ENCODE data around the gene GPC5.

GPC5 gene

DNA sequence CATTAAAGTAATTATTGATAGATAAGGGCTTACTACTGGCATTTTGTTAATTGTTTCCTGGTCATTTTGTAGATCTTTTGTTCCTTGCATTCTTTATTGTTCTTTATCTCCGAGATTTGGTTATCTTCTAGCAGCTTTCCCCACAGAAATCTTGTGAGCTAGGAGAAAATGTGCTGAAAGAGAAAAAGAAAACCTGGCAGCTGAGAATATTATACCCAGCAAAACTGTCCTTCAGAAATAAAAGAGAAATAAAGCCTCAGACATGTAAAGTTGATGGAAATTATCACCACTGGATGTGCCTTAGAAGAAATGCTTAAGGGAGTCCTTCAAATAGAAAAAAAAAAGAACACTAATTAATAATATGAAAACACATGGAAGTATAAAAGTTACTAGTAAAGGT is 1363.3 kb downstream of the GPC5 start:
- no peak for TF ChIP-seq ZNF274 (IDR thresholded peaks at IDR 0.05; ENCODE audit: low read depth, low read length)
- no peak overlapping the region for H3K4me3 ChIP-seq (ENCODE audit: low read length)

DNA sequence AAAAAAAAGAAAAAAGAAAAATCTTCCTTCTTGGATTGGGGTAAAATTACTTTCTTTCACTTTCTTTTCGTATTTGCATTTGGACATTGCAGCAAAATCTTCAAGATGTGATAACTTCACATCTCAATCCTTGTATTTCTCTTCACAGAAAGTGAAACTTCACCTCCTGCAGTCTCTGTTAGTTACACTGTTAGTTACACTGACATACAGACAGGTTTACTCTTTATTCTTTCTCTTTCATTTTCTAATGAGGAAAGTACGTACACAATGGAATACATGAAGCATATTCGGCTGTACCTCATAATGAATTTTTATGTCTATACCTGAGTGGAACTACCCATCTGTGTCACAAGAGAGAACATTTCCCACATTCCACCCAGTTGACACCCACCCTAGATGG is 1369.0 kb downstream of the GPC5 start:
- no peak for TF ChIP-seq ZNF274 (IDR thresholded peaks at IDR 0.05; ENCODE audit: low read depth, low read length)
- H3K4me3 ChIP-seq (ENCODE audit: low read length) = no peak overlapping the region

DNA sequence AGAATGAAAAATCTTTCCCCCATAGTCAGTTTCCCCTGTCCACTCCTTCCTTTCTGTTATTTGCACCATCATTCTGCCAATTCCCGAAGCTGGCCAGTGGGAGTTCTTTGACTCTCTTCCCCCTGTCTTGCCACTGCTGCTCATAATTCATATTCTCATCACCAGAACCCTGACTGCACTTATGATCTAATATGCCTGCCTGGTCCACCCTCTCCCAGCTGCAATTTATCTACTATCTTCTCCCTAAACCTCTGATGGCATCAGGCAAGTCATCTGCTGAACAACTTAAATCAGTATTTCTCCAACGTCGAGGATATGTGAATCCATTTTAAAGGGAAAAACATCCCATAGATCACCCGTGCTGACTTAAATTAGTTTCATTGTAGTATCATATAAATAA is 1370.2 kb downstream of the GPC5 start:
- no peak for TF ChIP-seq ZNF274 (IDR thresholded peaks at IDR 0.05; ENCODE audit: low read depth, low read length)
- H3K4me3 ChIP-seq (ENCODE audit: low read length) = no peak overlapping the region

DNA sequence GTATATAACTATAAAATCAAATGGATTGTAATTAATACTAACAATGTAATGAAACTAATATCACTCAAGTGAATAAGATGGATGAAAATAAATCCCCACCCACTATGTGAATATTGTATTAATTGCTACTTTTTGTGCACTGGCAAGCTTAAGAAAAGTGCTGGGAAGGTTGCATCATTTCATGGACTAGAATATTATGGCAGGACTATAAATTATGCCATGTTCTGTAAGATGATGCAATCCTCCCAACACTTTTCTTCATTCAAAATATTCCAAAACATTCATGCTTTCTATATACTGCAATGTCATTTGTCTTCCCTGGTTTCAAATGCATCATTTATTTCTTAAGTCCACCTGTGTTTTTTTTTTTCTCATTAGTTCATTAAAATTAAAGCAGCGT is 1370.6 kb downstream of the GPC5 start:
- no peak for TF ChIP-seq ZNF274 (IDR thresholded peaks at IDR 0.05; ENCODE audit: low read depth, low read length)
- no peak overlapping the region for H3K4me3 ChIP-seq (ENCODE audit: low read length)

DNA sequence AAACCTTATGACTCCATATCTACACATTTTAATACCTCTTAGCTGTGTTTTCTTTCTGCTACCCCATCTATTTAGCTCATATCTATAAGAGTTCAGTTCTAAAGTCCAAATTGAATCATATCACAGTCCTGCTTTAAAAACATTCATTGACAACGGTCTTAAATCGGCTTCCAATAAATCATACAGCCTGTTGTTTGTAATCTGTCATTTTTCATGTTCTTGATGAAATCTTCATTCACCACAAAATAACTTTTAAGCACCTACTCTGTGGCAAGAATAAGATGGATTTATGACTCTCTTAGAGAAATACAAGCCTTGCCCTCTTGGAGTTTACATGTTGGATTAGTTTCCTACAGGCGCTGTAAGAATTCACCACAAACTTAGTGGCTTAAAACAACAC is 1377.2 kb downstream of the GPC5 start:
- TF ChIP-seq ZNF274 (IDR thresholded peaks at IDR 0.05; ENCODE audit: low read depth, low read length) = no peak
- no peak overlapping the region for H3K4me3 ChIP-seq (ENCODE audit: low read length)

DNA sequence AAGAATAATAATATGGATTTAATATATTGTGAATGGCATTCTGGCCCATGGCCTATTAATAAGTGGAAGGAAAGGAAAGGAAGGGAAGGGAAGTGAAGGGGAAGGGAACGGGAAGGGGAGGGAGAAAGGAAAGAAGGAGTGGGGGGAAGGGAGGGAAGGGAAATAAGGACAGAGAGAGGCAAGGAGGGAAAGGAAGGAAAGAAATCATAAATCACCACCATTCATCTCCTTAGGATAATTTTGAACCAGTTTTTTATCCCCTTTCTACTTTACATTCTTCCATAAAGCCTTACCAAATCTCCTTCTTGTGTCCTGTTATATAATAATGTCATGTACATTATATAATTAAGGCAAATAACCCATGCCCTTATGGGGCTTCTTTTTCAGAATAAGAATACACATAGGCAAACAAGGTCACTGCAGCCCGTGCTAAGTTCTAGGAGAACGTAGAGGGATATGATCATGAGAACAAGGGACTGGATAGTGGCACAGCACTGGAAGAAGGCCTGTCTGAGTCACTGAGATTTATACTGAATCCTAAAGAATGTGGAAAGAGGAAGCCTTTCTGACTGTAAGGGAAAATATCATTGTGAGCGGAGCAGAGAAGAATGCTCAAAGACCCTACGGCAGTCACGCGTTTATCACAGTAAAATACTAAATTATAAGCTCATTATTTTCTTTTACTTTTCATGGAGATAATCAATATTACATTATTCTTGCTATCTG is 1383.7 kb downstream of the GPC5 start:
- H3K4me3 ChIP-seq (ENCODE audit: low read length) = no peak overlapping the region
- no peak for TF ChIP-seq ZNF274 (IDR thresholded peaks at IDR 0.05; ENCODE audit: low read depth, low read length)

DNA sequence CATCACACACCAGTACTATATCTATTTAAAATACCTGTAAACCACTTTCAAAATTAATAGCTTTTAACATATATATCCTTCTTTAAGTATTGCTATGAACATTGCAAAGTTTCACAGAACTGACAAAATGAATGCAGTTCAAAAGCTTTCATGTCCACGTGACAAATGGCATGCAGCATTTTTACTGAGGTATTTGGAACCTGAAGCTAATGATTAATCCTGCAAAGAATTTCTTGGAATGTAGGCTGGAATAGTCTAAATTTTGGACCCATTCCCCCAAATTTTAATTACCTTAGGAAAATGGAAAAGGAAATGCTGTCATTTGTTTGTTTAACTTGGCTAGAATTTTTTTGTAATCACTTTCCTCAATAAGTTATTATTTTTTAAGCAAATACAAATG is 1404.4 kb downstream of the GPC5 start:
- no peak for TF ChIP-seq ZNF274 (IDR thresholded peaks at IDR 0.05; ENCODE audit: low read depth, low read length)

DNA sequence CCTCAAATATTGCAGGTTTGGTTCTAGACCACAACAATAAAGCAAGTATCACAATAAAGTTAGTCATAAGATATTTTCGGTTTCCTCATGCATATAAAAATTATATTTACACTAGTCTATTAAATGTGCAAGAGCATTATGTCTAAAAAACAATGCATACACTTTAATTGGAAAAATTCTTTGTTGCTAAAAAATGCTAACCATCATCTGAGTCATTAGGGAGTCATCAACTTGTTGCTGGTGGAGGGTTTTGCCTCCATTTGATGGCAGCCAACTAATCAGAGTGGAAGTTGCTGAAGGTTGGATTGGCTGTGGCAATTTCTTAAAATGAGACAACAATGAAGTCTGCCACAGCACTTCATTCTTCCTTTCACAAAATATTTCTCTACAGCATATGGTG is 1405.9 kb downstream of the GPC5 start:
- H3K4me3 ChIP-seq (ENCODE audit: low read length) = no peak overlapping the region
- no peak for TF ChIP-seq ZNF274 (IDR thresholded peaks at IDR 0.05; ENCODE audit: low read depth, low read length)

More for the DNA sequence above, 1404.4 kb downstream of the GPC5 start:
- H3K4me3 ChIP-seq (ENCODE audit: low read length) = no peak overlapping the region

DNA sequence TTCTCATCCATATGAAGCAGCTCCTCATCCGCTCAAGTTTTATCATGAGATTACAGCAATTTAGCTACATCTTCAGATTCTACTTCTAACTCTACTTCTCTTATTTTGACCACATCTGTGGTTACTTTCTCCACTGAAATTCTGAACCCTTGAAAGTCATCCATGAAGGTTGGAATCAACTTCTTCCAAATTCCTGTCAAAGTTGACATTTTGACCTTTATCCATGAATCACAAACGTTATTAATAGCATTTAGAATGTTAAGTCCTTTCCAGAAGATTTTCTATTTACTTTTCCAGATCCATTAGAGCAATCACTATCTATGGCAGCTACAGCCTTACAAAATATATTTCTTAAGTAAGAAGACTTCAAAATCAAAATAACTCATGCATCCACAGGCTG is 1406.5 kb downstream of the GPC5 start:
- TF ChIP-seq ZNF274 (IDR thresholded peaks at IDR 0.05; ENCODE audit: low read depth, low read length) = no peak
- no peak overlapping the region for H3K4me3 ChIP-seq (ENCODE audit: low read length)

DNA sequence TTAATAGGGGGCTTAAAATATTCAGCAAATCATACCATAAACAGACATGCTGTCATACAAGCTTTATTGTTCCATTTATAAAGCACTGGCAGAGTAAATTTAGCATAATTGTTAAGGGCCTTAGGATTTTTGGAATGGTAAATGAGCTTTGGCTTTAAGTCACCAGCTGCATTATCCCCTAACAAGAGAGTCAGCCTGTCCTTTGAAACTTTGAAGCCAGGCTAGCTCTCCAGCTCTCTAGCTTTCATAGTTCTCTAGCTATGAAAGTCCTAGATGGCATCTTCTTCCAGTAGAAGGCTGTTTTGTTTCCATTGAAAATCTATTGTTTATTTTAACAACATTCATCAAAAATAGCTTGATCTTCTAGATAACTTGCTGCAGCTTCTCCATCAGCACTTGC is 1407.3 kb downstream of the GPC5 start:
- no peak overlapping the region for H3K4me3 ChIP-seq (ENCODE audit: low read length)
- no peak for TF ChIP-seq ZNF274 (IDR thresholded peaks at IDR 0.05; ENCODE audit: low read depth, low read length)

DNA sequence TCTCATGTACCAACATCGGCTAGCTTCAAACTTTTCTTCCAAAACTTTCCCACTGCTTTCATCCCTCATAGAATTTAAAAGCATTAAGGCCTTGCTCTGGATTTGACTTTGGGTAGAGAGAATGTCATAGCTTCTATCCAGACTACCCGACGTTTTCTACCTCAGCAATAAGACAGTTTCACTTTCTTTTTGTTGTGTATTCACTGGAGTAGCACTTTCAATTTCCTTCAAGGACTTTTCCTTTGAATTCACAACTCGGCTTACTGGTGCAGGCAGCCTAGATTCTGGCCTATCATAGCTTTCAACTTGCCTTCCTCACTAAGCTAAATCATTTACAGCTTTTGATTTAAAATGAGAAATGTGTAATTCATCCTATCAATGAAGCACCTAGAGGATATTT is 1407.8 kb downstream of the GPC5 start:
- TF ChIP-seq ZNF274 (IDR thresholded peaks at IDR 0.05; ENCODE audit: low read depth, low read length) = no peak
- H3K4me3 ChIP-seq (ENCODE audit: low read length) = no peak overlapping the region

DNA sequence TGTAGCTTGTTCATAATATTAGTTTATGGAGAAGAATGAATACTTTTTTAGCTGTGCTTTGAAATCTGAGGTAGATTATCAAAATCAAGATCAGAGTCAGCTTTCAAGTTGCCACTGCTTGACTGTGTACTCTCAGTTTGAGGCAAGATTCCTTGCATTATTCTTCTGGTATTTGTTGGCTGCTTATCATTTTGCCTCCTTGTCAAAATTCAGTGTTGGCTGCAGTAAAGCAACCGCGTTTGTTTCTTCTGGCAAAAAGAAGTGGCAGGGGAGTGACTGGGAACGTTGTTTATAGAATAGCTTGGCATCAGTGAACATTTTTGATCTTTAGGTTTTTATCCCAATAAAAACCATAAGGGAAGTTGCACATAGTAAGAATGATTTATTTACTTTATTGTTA is 1408.9 kb downstream of the GPC5 start:
- no peak overlapping the region for H3K4me3 ChIP-seq (ENCODE audit: low read length)
- no peak for TF ChIP-seq ZNF274 (IDR thresholded peaks at IDR 0.05; ENCODE audit: low read depth, low read length)

DNA sequence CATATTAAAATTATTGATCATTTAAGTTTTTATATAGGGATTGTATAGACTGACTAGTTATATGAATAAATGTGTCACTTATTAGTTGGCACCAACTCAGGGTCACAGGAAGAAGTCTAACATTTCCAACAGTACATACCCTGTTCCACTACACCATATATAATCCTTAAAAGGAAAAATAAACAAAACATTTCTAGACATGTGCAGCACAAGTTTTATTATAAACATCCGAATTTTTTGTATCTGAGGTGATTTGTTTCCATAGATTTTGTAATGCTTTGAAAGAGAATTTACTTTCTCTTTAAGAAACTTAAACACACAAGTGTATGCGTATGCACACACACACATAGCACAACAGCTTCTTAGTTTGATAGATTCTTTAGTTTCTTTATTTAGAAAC is 1409.5 kb downstream of the GPC5 start:
- no peak for TF ChIP-seq ZNF274 (IDR thresholded peaks at IDR 0.05; ENCODE audit: low read depth, low read length)
- H3K4me3 ChIP-seq (ENCODE audit: low read length) = no peak overlapping the region

DNA sequence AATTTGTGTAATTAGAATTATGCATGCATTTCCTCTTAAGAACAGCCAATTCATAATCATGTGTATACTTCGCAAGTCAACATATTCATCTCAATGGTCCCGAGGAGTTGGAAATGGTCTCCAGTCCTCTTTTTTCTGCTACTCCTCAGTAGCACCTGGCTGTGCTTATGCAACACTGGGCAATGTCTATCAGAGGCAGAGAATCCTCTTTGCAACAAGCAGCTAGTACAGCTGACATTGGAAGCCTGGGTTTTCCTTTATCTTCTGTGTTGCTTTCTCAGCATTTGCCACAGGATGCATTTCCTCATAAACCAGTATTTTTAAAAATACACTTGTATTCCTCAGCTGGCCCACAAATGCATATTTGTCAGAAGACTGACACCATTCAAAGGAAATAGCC is 1422.9 kb downstream of the GPC5 start:
- no peak overlapping the region for H3K4me3 ChIP-seq (ENCODE audit: low read length)
- TF ChIP-seq ZNF274 (IDR thresholded peaks at IDR 0.05; ENCODE audit: low read depth, low read length) = no peak

DNA sequence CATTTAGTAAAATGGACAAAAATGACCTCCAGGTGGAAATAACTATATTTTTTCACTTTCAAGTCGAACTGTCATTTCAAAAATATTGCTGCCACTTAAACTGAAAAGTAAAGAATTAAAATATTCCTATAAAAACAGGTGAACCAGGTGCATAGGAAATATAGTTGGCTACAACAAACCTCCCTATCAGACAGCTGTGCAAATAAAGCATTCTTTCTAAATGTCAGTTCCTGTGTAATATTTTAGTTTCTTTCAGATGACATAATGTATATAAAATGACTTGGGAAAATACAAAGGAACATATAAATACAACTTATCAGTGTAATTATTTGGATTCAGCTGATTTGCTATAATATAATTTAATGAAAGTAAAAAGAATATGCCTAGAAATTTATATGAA is 1424.6 kb downstream of the GPC5 start:
- no peak for TF ChIP-seq ZNF274 (IDR thresholded peaks at IDR 0.05; ENCODE audit: low read depth, low read length)
- H3K4me3 ChIP-seq (ENCODE audit: low read length) = no peak overlapping the region

DNA sequence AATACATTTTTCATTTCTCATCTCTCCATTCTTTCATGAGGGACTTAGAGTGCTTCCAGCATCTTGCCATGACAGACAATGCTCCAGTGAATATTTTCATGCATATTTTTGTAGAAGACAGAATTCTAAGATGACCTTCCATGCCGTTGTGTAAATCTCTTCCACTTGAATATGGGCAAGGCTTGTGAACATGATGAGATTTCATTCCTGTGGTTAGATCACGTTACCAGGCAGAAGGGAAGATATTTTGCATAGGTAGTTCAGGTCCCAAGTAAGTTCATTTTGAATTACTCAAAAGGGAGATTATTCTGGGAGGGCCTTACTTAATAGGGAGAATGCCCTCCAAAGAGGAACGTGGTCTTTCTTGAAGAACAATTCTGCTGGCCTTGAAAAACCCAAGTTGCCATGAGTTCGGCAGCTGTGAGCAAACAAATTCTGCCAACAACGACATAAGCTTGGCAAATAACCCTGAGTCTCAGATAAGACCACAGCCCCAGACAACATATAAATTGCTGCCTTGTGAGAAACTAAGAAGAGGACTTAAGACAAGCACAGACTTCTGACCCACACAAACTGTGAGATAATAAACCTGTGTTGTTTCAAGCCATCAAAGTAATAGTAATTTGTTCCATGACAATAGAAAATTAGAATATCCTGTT is 1427.6 kb downstream of the GPC5 start:
- TF ChIP-seq ZNF274 (IDR thresholded peaks at IDR 0.05; ENCODE audit: low read depth, low read length) = no peak
- H3K4me3 ChIP-seq (ENCODE audit: low read length) = no peak overlapping the region

Measured in GM08714 (cell line).